GM19372 (cell line): Measurements from ENCODE around the gene PRRX2.
"Not testable (repeated sequence)": the region's sequence is repeated elsewhere in the genome, so short reads cannot be mapped to it uniquely, and the experiment has no call there.

ENCODE experiments used
- ATAC-seq: cut with Tn5 transposase; IDR thresholded peaks from one replicate; pipeline ENCODE4 v1.9.1; 2021; ENCODE audit warnings: mild to moderate bottlenecking, low read depth, moderate library complexity; ENCODE audit not compliant: unreplicated experiment

Gene PRRX2

GRCh38 chr9:129635099-129636065 lies 30.1 kb upstream of the PRRX2 start:
- ATAC-seq = no peak

GRCh38 chr9:129636343-129636742 lies 29.1 kb upstream of the PRRX2 start:
- ATAC-seq = not testable (repeated sequence)

GRCh38 chr9:129637102-129637501 lies 28.3 kb upstream of the PRRX2 start:
- no peak for ATAC-seq

- ATAC-seq = no peak
These were observed 27.6 kb upstream of the PRRX2 start for GRCh38 chr9:129637673-129638439.

- no peak for ATAC-seq
These were observed 26.3 kb upstream of the PRRX2 start for GRCh38 chr9:129639034-129639630.

GRCh38 chr9:129639756-129640085 lies 25.7 kb upstream of the PRRX2 start:
- ATAC-seq = no peak

GRCh38 chr9:129640086-129640870 lies 25.2 kb upstream of the PRRX2 start:
- no peak for ATAC-seq

- ATAC-seq = peak; percentile 9
These were observed 24.3 kb upstream of the PRRX2 start for GRCh38 chr9:129640871-129641749.

GRCh38 chr9:129641750-129642585 lies 23.5 kb upstream of the PRRX2 start, which contains the start of gene ASB6:
Gene ASB6, minus strand, starts transcription at chr9:129642151. Its CDS starts 152 bp downstream, at chr9:129641999.
- ATAC-seq = peak; percentile 92

GRCh38 chr9:129643706-129644105 lies 21.7 kb upstream of the PRRX2 start:
- ATAC-seq = no peak

- no peak for ATAC-seq
These were observed 21.1 kb upstream of the PRRX2 start for GRCh38 chr9:129644365-129644764.

- no peak for ATAC-seq
These were observed 20.5 kb upstream of the PRRX2 start for GRCh38 chr9:129644902-129645301.

- no peak for ATAC-seq
These were observed 19.2 kb upstream of the PRRX2 start for GRCh38 chr9:129646252-129646651.

- no peak for ATAC-seq
These were observed 18.8 kb upstream of the PRRX2 start for GRCh38 chr9:129646654-129647053.

- ATAC-seq = no peak
These were observed 17.8 kb upstream of the PRRX2 start for GRCh38 chr9:129647635-129648034.

- no peak for ATAC-seq
These were observed 17.2 kb upstream of the PRRX2 start for GRCh38 chr9:129648092-129648763.

GRCh38 chr9:129648764-129649115 lies 16.7 kb upstream of the PRRX2 start:
- ATAC-seq = no peak
